Activated CD4-positive, alpha-beta memory T cell treated with anti-CD3 and anti-CD28 coated beads, Interleukin-2, amount 10 ng/mL, durations not matched to agents 7 days and 5 days (primary cell): Measurements from ENCODE around the gene CES4A. TPM values are rescaled to one million over a fixed set of nuclear protein-coding genes. Genes with fewer than 3 reads are reported as not detected.

ENCODE experiments used
- CTCF ChIA-PET: fragments of 350-600 bp; sonication (Branson Sonifier 250); formaldehyde crosslinking; loops from one replicate; lab custom pipeline; 2021; ENCODE audit warnings: antibody characterized with exemption, inconsistent platforms; lab: Charles Lee
- POLR2A ChIA-PET: fragments of 350-600 bp; sonication (Branson Sonifier 250); formaldehyde crosslinking; loops from one replicate; lab custom pipeline; 2021; ENCODE audit warnings: antibody characterized with exemption; lab: Charles Lee
- DNase-seq: peaks from one replicate; pipeline ENCODE4 v3.0.0-alpha.2; 2020
- H3K27ac Mint-ChIP-seq: one replicate; pipeline ENCODE4 v1.8.0; 2021; ENCODE audit warnings: mild to moderate bottlenecking, mixed read lengths
- H3K27me3 Mint-ChIP-seq: one replicate; pipeline ENCODE4 v1.8.0; 2021; ENCODE audit warnings: mixed read lengths
- H3K36me3 Mint-ChIP-seq: one replicate; pipeline ENCODE4 v1.8.0; 2021; ENCODE audit warnings: low read depth, mixed read lengths
- H3K4me1 Mint-ChIP-seq: one replicate; pipeline ENCODE4 v1.8.0; 2021; ENCODE audit warnings: mixed read lengths
- H3K4me3 Mint-ChIP-seq: one replicate; pipeline ENCODE4 v1.8.0; 2021; ENCODE audit warnings: mild to moderate bottlenecking, mixed read lengths
- H3K9me3 Mint-ChIP-seq: one replicate; pipeline ENCODE4 v1.8.0; 2021; ENCODE audit warnings: mixed read lengths
- total RNA-seq, 2 experiments: library from RNA; stranded (reverse); gene quantifications; one replicate each; pipeline ENCODE4 v1.2.3, GENCODE V29; 2021

The CES4A gene
- total RNA-seq, 2 experiments from 2014 or later = 37.8 to 39.3 TPM

- DNase-seq = no peak
- Mint-ChIP-seq H3K36me3 (no peaks in the 10 kb centered on the region), H3K4me1 (peaks cover 32% of the 10 kb centered on the region), H3K27me3 (no peaks in the 10 kb centered on the region), H3K27ac (no peak overlapping the region), H3K4me3 (no peak overlapping the region), H3K9me3 (no peaks in the 10 kb centered on the region)
- POLR2A ChIA-PET = interaction anchor here (1.4 to 4.3 kb wide), 4 partner anchors 11 to 135 kb away, joined by 3 to 32 read pairs (median 7); partner anchors contain the start of genes FBXL8 and TRADD
- CTCF ChIA-PET = interaction anchor here (0.5 to 0.8 kb wide), 3 partner anchors 75 to 95 kb away, joined by 3 to 4 read pairs (median 3); no protein-coding TSS in a partner anchor
Measured at GRCh38 chr16:67024384-67025209, 36.2 kb downstream of the CES4A start.

- no peak overlapping the region for H3K27ac Mint-ChIP-seq
- H3K4me3 Mint-ChIP-seq = no peak overlapping the region
- H3K36me3 Mint-ChIP-seq = peaks cover 4% of the 10 kb centered on the region
- peaks cover 36% of the 10 kb centered on the region for H3K4me1 Mint-ChIP-seq
- ChIA-PET POLR2A (interaction anchor here (1.4 to 4.3 kb wide), 3 partner anchors 11 to 134 kb away, joined by 3 to 32 read pairs (median 9); partner anchors contain the start of genes FBXL8 and TRADD), CTCF (interaction anchor here (0.7 to 0.8 kb wide), 2 partner anchors 17 to 74 kb away, joined by 3 to 4 read pairs; no protein-coding TSS in a partner anchor)
- H3K9me3 Mint-ChIP-seq = no peaks in the 10 kb centered on the region
- DNase-seq = peak; percentile 16
- H3K27me3 Mint-ChIP-seq = no peaks in the 10 kb centered on the region
Measured at GRCh38 chr16:67025210-67025550, 36.8 kb downstream of the CES4A start.

GRCh38 chr16:67026570-67026969, 38.2 kb downstream of the CES4A start:
- POLR2A ChIA-PET = interaction anchor here (1.0 to 7.1 kb wide), 3 partner anchors 15 to 133 kb away, joined by 3 to 106 read pairs (median 32); partner anchors contain the start of genes FBXL8 and TRADD
- peak; percentile 14 for DNase-seq
- no peak overlapping the region for H3K4me3 Mint-ChIP-seq
- CTCF ChIA-PET = interaction anchor here (0.7 to 5.7 kb wide), 5 partner anchors 9 to 128 kb away, joined by 3 to 88 read pairs (median 15); no protein-coding TSS in a partner anchor
- no peaks in the 10 kb centered on the region for H3K9me3 Mint-ChIP-seq
- peaks cover 49% of the 10 kb centered on the region for H3K4me1 Mint-ChIP-seq
- H3K36me3 Mint-ChIP-seq = peaks cover 18% of the 10 kb centered on the region
- H3K27me3 Mint-ChIP-seq = no peaks in the 10 kb centered on the region
- no peak overlapping the region for H3K27ac Mint-ChIP-seq

DNA sequence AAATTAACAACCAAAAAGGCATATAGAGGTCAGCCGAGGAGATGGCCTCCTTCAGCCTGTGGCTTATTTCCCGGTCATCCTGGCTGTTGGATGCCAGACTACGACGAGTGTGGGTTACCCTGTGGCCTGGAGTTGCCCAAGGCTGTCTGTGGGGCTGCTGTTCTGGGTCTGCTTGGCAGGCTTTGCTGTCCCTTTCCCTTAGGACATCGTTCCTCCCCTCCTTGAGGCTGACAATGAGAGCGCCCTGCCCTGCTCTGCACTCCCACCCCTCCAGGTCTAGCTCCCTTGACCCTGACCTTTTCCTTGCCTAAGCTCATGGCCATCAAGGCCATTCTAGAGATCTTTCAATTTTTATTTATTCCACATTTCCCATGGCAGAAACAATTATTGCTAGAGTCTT, 38.7 kb downstream of the CES4A start:
- Mint-ChIP-seq H3K4me1 (peaks cover 54% of the 10 kb centered on the region), H3K27ac (peak overlapping the region; percentile 14), H3K27me3 (no peaks in the 10 kb centered on the region), H3K36me3 (peaks cover 23% of the 10 kb centered on the region), H3K4me3 (peak overlapping the region; percentile 33), H3K9me3 (no peaks in the 10 kb centered on the region)
- ChIA-PET CTCF (interaction anchor here (0.8 to 5.7 kb wide), 6 partner anchors 9 to 158 kb away, joined by 3 to 88 read pairs (median 10); no protein-coding TSS in a partner anchor), POLR2A (interaction anchor here (1.0 to 7.1 kb wide), 4 partner anchors 9 to 132 kb away, joined by 3 to 106 read pairs (median 56); partner anchors contain the start of genes FBXL8 and TRADD)
- DNase-seq = peak; percentile 13

GRCh38 chr16:67028167-67028695, 39.8 kb downstream of the CES4A start:
- POLR2A ChIA-PET = interaction anchor here (0.6 to 7.1 kb wide), 21 partner anchors 10 to 505 kb away, joined by 3 to 106 read pairs (median 4); partner anchors contain the start of genes FBXL8 and TRADD
- CTCF ChIA-PET = interaction anchor here (0.6 to 5.7 kb wide), 14 partner anchors 10 to 199 kb away, joined by 3 to 88 read pairs (median 4); partner anchors contain the start of genes CES3, FBXL8 and TRADD

DNA sequence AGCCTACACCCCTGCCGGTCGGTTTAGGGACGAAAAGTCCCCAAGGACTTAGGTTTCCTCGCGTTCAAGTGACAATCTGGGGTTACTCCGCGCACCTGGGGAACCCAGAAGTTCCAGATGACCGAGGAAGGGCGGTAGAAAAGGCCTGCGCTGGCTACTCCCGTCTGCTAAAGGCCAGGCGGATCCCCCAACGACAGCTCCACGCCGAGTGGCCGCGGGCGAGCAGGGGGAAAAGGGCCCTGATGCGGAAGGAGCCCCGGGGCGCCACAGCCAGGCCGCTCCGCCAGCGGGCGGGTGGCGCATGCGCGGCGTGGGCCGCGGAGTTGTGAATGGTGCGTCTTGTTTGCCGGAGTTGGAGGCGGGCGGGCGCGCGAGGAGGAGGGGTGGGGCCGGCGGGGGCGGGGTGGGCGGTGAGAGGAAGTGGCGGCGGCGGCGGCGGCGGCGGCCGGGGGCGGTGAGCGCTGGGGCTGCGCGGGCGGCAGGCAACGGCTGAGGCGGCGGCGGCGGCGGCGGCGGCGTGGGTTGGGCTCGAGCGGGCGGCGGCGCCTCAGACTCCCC, 40.4 kb downstream of the CES4A start, which contains the start of gene CBFB:
CBFB (plus strand) TSS at position 454 of the 558 bp plus-strand sequence. CDS start 259 bp downstream, outside the sequence.
- peaks cover 62% of the 10 kb centered on the region for H3K4me1 Mint-ChIP-seq
- peaks cover 34% of the 10 kb centered on the region for H3K36me3 Mint-ChIP-seq
- H3K27ac Mint-ChIP-seq = peak within 1 kb of the TSS; percentile 92

More at GRCh38 chr16:67028167-67028695, 39.8 kb downstream of the CES4A start:
- no peaks in the 10 kb centered on the region for H3K27me3 Mint-ChIP-seq
- H3K4me3 Mint-ChIP-seq = peak overlapping the region; percentile 93
- H3K9me3 Mint-ChIP-seq = no peaks in the 10 kb centered on the region
- peaks cover 58% of the 10 kb centered on the region for H3K4me1 Mint-ChIP-seq
- DNase-seq = no peak
- H3K36me3 Mint-ChIP-seq = peaks cover 34% of the 10 kb centered on the region
- H3K27ac Mint-ChIP-seq = peak overlapping the region; percentile 92

DNA sequence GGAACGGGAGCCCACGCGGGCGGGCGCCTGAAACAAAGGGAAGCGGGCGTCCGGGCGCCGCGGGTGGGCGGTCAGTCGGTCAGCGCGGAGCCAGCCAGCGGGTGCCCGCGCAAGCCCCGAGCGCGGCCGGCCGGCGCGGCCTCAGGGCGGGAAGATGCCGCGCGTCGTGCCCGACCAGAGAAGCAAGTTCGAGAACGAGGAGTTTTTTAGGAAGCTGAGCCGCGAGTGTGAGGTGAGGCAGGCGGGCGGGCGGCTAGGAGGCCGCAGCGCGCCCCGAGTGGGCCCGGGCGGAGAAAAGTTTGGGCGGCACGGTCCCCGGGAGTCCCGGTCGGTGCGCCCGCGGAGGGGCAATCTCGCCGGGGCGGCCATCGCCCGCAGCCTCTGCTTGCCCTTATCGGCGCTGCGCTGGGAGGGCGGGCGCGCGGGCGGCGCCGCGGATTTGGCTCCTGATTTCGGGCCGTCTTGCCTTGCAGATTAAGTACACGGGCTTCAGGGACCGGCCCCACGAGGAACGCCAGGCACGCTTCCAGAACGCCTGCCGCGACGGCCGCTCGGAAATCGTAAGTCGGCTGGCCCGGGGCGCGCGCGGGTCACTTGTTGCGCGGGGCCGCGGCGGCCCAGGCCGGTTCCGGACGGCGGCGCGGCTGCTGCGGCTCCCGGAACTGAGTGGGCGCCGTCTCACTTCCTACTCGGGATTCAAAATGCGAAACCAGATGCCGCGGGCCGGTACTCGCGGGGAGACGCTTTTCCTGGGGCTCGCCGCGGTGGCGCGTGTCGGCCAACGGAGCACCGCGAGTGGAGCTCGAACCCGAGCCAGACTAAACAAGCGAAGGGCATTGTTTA, 41.1 kb downstream of the CES4A start:
- ChIA-PET POLR2A (interaction anchor here (0.8 to 7.1 kb wide), 32 partner anchors 10 to 506 kb away, joined by 3 to 106 read pairs (median 4); partner anchors contain the start of genes B3GNT9, CIAO2B, FBXL8 and MATCAP1), CTCF (interaction anchor here (0.6 to 5.7 kb wide), 8 partner anchors 12 to 581 kb away, joined by 3 to 88 read pairs (median 4); partner anchors contain the start of genes FBXL8 and TRADD)
- peak; percentile 67 for DNase-seq
- no peaks in the 10 kb centered on the region for H3K27me3 Mint-ChIP-seq
- peak overlapping the region; percentile 88 for H3K27ac Mint-ChIP-seq
- H3K36me3 Mint-ChIP-seq = peaks cover 37% of the 10 kb centered on the region
- H3K9me3 Mint-ChIP-seq = no peaks in the 10 kb centered on the region
- peaks cover 63% of the 10 kb centered on the region for H3K4me1 Mint-ChIP-seq
- H3K4me3 Mint-ChIP-seq = peak overlapping the region; percentile 93

More for the DNA sequence above, 40.4 kb downstream of the CES4A start, which contains the start of gene CBFB:
- Mint-ChIP-seq H3K9me3 (no peaks in the 10 kb centered on the region), H3K27me3 (no peaks in the 10 kb centered on the region), H3K4me3 (peak within 1 kb of the TSS; percentile 93)
- ChIA-PET CTCF (interaction anchor here (0.6 to 5.7 kb wide), 11 partner anchors 11 to 582 kb away, joined by 3 to 88 read pairs (median 4); partner anchors contain the start of genes CES3, FBXL8 and TRADD), POLR2A (interaction anchor here (0.6 to 7.1 kb wide), 23 partner anchors 11 to 506 kb away, joined by 3 to 106 read pairs (median 4); partner anchors contain the start of genes FBXL8 and TRADD)
- DNase-seq = peak; percentile 94

- ChIA-PET CTCF (interaction anchor here (1.0 to 5.7 kb wide), 7 partner anchors 13 to 155 kb away, joined by 3 to 88 read pairs (median 3); no protein-coding TSS in a partner anchor), POLR2A (interaction anchor here (0.6 to 7.1 kb wide), 27 partner anchors 9 to 154 kb away, joined by 3 to 106 read pairs (median 4); partner anchors contain the start of genes B3GNT9, CIAO2B, FBXL8 and MATCAP1)
- peak overlapping the region; percentile 93 for H3K4me3 Mint-ChIP-seq
- peaks cover 63% of the 10 kb centered on the region for H3K4me1 Mint-ChIP-seq
- H3K27ac Mint-ChIP-seq = peak overlapping the region; percentile 88
- DNase-seq = peak; percentile 16
- peaks cover 46% of the 10 kb centered on the region for H3K36me3 Mint-ChIP-seq
- no peaks in the 10 kb centered on the region for H3K9me3 Mint-ChIP-seq
- no peaks in the 10 kb centered on the region for H3K27me3 Mint-ChIP-seq
Measured at GRCh38 chr16:67030221-67030962, 42.0 kb downstream of the CES4A start.

DNA sequence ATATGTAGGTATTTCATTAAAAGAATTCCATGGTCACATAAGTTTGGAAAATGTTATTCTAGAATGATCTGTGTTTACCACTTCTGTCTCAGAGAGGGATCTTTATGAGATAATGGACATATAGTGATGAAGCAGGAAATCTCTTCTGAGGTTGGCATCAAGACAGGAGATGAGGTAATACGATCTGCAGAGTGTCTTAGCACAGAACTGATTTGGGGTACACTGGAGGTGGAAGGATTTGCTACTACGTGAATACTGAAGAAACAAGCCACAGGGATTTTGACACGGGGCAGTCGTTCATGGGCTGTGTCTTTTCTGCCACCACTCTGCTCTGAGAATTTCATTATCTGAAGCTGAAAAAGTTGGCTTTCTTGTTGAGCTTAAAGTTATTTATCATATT, 46.1 kb downstream of the CES4A start:
- Mint-ChIP-seq H3K36me3 (peaks cover 71% of the 10 kb centered on the region), H3K27me3 (no peaks in the 10 kb centered on the region), H3K4me1 (peaks cover 70% of the 10 kb centered on the region), H3K9me3 (no peaks in the 10 kb centered on the region), H3K27ac (no peak overlapping the region), H3K4me3 (no peak overlapping the region)
- ChIA-PET CTCF (interaction anchor here (1.0 to 1.7 kb wide), 3 partner anchors 14 to 121 kb away, joined by 3 to 6 read pairs (median 3); no protein-coding TSS in a partner anchor), POLR2A (interaction anchor here (2.0 kb wide), 1 partner anchor 21 kb away, joined by 10 read pairs; no protein-coding TSS in a partner anchor)
- DNase-seq = no peak

DNA sequence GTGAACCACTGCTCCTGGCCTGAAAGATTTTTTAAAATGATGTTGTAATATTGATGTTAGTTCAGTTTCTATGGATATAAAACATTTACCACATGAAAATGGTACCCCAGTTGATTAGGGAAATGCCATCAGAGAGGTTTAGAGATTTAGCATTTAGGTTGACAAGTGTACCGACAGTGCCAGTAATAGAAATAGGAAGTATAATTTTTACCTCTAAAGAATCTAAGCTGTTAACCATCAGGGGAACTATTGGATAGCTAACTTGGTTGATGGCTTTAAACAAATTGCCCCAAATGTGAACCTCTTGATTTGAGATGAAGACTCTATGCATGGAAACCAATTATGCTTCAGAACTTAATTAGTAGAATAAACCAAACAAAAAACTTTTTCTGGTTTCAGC, 47.0 kb downstream of the CES4A start:
- ChIA-PET CTCF (interaction anchor here (1.0 to 1.7 kb wide), 3 partner anchors 13 to 120 kb away, joined by 3 to 6 read pairs (median 3); no protein-coding TSS in a partner anchor), POLR2A (interaction anchor here (0.7 to 2.0 kb wide), 2 partner anchors 15 to 22 kb away, joined by 3 to 10 read pairs; no protein-coding TSS in a partner anchor)
- peaks cover 73% of the 10 kb centered on the region for H3K4me1 Mint-ChIP-seq
- H3K27me3 Mint-ChIP-seq = no peaks in the 10 kb centered on the region
- no peak overlapping the region for H3K4me3 Mint-ChIP-seq
- DNase-seq = no peak
- H3K36me3 Mint-ChIP-seq = peaks cover 74% of the 10 kb centered on the region
- H3K9me3 Mint-ChIP-seq = no peaks in the 10 kb centered on the region
- no peak overlapping the region for H3K27ac Mint-ChIP-seq
